ENCODE measurements around the gene ZNF264.

ZNF264 gene

DNA sequence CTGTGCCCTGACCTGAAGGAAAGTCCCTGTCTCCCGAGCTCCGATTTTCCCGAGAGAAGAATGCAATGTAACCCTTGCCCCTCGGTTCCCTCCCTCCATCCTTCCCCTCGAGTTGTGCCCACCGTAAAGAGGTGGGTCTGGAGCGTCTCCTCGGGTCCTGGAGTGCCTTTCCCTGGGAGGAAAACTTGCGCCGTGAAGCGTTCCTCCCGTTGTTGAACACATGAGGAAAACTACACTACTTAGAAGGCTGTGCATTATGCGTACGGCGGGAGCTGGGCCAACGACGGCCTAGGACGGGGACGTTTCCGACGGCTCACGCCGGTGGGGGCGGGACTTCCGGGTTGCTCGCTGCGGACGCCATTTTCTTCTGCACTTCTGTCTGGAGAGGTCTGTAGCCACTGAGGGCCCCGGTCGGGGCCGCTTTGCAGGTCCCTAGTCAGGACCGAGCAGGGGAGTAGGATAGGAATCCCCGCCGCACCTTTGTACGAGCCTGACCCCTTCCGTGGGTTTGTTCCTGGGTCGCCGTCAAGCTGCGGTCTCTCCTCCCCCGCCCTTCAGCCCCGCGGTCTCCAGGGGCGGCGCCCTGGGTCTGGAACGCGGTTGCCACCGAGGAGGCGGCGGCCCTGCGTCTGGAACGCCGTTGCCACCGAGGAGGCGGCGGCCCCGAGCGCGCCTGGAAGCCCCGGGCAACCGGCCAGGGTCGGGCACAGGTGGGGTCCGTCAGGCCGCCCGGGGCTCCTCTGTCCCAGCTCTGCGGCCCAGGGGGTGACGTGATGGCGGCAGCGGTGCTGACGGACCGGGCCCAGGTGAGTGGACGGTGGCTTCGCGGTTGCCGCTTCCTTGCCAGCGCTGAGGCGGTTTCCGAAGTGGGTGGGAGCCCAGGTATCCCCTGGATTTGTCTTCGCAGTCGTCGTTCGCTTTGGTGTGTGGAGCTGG lies at the start of gene ZNF264:
ZNF264 (plus strand) TSS at position 360 of the 936 bp plus-strand sequence; CDS start at position 774, 414 bp downstream.
- Histone ChIP-seq H3K36me3 (peaks cover 33 to 51% (median 39%) of the 10 kb centered on the region in 11 experiments), H3K4me2 (peak within 1 kb of the TSS; percentile 86 to 98 (median 94)), H3K4me1 (peaks cover 19 to 30% (median 25%) of the 10 kb centered on the region in 10 experiments), H4K20me1 (peaks cover 0 to 29% (median 0%) of the 10 kb centered on the region in 11 experiments; a peak in 7 of 22 replicates), H3K4me3 (peak within 1 kb of the TSS; percentile 88 to 99 (median 96)), H3K27ac (peak within 1 kb of the TSS; percentile 74 to 92 (median 83)), H3K27me3 (no peaks in the 10 kb centered on the region), H3K9ac (peak within 1 kb of the TSS; percentile 80 to 93 (median 90)), H3K9me3 (replicated peaks in 1 of 11) (peaks cover 45 to 85% (median 63%) of the 10 kb centered on the region in 11 experiments)
- TF ChIP-seq Cebpa-rat (IDR thresholded peaks at IDR 0.05): no peak

DNA sequence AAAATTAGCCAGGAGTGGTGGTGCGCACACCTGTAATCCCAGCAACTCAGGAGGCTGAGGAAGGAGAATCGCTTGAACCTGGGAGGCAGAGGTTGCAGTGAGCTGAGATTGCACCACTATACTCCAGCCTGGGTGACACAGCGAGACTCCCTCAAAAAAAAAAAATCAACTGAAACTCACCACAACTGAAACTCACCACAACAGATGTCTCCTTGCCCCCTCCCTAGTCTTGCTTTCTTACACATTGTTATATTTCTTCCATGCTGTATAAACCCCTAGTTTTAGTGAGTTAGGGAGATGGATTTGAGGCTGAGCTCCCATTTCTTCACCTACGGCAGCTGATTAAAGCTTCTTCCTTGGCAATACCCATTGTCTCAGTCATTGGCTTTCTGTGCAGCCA lies 49.6 kb upstream of the ZNF264 start:
- H3K4me2 ChIP-seq: peak overlapping the region in 8 of 11 experiments; percentile 41 to 59 (median 48); a peak in 17 of 22 replicates

DNA sequence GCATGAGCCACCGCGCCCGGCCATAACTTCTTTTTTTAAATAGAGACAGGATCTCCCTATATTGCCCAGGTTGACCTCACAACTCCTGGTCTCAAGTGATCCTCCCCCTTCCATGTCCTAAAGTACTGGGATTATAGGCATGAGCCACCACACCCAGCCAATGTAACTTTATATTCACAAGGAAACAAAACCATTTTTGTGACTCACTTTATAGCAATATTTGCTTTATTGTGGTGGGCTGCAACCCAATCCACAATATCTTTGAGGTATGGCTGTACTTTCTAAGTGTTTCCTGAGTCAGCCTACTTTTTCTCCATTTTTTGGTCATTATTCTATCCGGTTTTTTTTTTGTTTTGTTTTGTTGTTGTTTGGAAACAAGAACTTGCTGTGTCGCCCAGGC lies 38.4 kb upstream of the ZNF264 start:
- Histone ChIP-seq H3K27ac (no peak overlapping the region), H3K4me3 (no peak overlapping the region)
- TF ChIP-seq Cebpa-rat (IDR thresholded peaks at IDR 0.05): no peak

More for the DNA sequence above, 49.6 kb upstream of the ZNF264 start:
- Histone ChIP-seq H3K27ac (peak overlapping the region in 6 of 11 experiments; percentile 27 to 62 (median 59); a peak in 11 of 22 replicates), H3K9me3 (replicated peaks in 1 of 11) (peaks cover 4 to 58% (median 19%) of the 10 kb centered on the region in 11 experiments; a peak in 19 of 22 replicates), H4K20me1 (no peaks in the 10 kb centered on the region), H3K4me3 (no peak overlapping the region), H3K27me3 (no peaks in the 10 kb centered on the region), H3K9ac (peak overlapping the region in 1 of 11 experiments; percentile 50; a peak in 2 of 22 replicates), H3K36me3 (no peaks in the 10 kb centered on the region), H3K4me1 (peaks cover 0 to 23% (median 15%) of the 10 kb centered on the region in 10 experiments; a peak in 14 of 20 replicates)
- 0 out of 22 replicates have a peak, but pooled peaks of 1 of the 11 experiments have one; percentile 27 for TF ChIP-seq Cebpa-rat (IDR thresholded peaks at IDR 0.05)

DNA sequence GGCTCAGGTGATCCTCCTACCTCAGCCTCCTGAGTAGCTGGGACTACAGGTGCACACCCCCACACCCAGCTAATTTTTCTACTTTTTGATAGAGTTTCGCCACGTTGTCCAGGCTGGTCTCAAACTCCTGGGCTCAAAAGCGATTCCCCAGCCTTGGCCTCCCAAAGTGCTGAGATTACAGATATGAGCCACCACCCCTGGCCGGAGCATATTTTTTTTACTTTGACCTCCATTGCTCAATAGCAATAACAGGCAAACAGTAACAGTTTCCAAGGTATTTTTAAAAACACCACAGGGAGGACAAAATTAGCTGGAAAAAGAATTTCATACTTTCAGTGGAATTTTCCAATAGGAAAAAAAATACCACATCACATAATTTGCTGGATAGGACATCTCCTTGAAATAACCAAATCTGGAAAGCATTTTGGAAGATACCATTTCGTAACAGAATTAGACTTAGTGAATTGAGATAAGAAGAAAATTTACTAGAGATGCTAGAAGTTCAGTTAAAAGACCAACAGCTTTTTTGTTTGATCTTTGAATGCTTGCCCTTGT lies 29.2 kb upstream of the ZNF264 start:
- TF ChIP-seq Cebpa-rat (IDR thresholded peaks at IDR 0.05): no peak
- no peak overlapping the region for H3K27ac ChIP-seq
- no peak overlapping the region for H3K4me2 ChIP-seq
- H3K9me3 ChIP-seq (replicated peaks in 1 of 11): peaks cover 0 to 33% (median 11%) of the 10 kb centered on the region in 11 experiments; a peak in 11 of 22 replicates
- no peak overlapping the region for H3K9ac ChIP-seq
- no peaks in the 10 kb centered on the region for H4K20me1 ChIP-seq
- no peaks in the 10 kb centered on the region for H3K4me1 ChIP-seq
- H3K36me3 ChIP-seq: no peaks in the 10 kb centered on the region
- no peaks in the 10 kb centered on the region for H3K27me3 ChIP-seq
- H3K4me3 ChIP-seq: no peak overlapping the region

More for the DNA sequence above, 38.4 kb upstream of the ZNF264 start:
- H3K36me3 ChIP-seq: no peaks in the 10 kb centered on the region
- no peaks in the 10 kb centered on the region for H3K4me1 ChIP-seq
- no peaks in the 10 kb centered on the region for H3K27me3 ChIP-seq
- H3K9me3 ChIP-seq (replicated peaks in 1 of 11): peaks cover 0 to 12% (median 6%) of the 10 kb centered on the region in 11 experiments; a peak in 5 of 22 replicates
- H3K9ac ChIP-seq: no peak overlapping the region
- no peak overlapping the region for H3K4me2 ChIP-seq
- H4K20me1 ChIP-seq: no peaks in the 10 kb centered on the region

DNA sequence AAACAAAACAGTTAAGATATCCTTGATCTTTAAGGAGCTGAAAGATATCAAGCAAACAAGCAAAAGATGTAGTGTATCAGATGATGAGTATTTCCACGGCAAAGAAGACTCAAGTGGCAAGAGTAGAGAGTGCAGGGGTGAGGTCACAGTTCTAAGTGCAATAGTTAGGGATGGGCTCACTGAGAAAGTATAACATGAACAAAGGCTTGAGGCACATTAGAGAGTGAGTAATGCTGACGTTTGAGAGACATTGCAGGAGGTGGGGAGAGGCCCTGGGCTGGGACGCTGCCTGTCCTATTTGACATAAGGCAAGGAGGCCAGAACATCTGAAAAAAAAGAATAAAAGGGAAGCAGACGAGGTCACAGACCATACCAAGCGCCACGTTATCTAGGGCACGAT lies 25.5 kb upstream of the ZNF264 start:
- H3K4me1 ChIP-seq: 0 out of 20 replicates have a peak, but pooled peaks cover 0 to 4% (median 0%) of the 10 kb centered on the region in 10 experiments
- no peak for TF ChIP-seq Cebpa-rat (IDR thresholded peaks at IDR 0.05)
- peaks cover 0 to 20% (median 11%) of the 10 kb centered on the region in 11 experiments; a peak in 10 of 22 replicates for H3K9me3 ChIP-seq (replicated peaks in 1 of 11)
- H3K27me3 ChIP-seq: no peaks in the 10 kb centered on the region
- no peak overlapping the region for H3K9ac ChIP-seq
- H3K4me3 ChIP-seq: no peak overlapping the region
- H4K20me1 ChIP-seq: no peaks in the 10 kb centered on the region
- H3K4me2 ChIP-seq: no peak overlapping the region
- no peak overlapping the region for H3K27ac ChIP-seq
- H3K36me3 ChIP-seq: no peaks in the 10 kb centered on the region

DNA sequence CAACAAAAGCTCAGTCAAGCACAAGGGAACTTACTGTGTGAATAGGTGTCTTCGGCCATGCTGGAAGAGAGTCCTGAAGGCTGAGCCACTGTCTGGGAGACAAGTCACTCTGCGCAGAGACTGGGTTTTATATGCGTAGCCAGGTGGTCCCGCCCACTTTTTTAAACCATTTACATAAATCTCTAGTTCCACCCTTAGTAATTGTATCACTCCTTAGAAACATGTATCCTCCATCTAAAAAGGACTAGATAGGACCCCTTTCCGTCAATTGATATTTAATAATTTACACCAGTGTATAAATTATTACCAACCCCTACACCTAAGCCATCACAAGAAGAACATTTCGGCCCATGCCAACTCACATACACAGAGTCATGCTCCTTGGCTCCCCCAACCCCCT lies 23.9 kb upstream of the ZNF264 start, which contains the start of gene DUXA:
DUXA (minus strand) TSS at position 101 of the 400 bp plus-strand sequence; CDS start at position 59, 42 bp downstream.
- no peak for TF ChIP-seq Cebpa-rat (IDR thresholded peaks at IDR 0.05)
- H3K27ac ChIP-seq: no peak within 1 kb of the TSS
- H4K20me1 ChIP-seq: no peaks in the 10 kb centered on the region
- H3K9ac ChIP-seq: no peak within 1 kb of the TSS
- H3K4me2 ChIP-seq: no peak within 1 kb of the TSS
- no peak within 1 kb of the TSS for H3K4me3 ChIP-seq
- no peaks in the 10 kb centered on the region for H3K27me3 ChIP-seq
- peaks cover 0 to 17% (median 9%) of the 10 kb centered on the region in 11 experiments; a peak in 10 of 22 replicates for H3K9me3 ChIP-seq (replicated peaks in 1 of 11)
- H3K36me3 ChIP-seq: no peaks in the 10 kb centered on the region
- peaks cover 0 to 7% (median 4%) of the 10 kb centered on the region in 10 experiments; a peak in 6 of 20 replicates for H3K4me1 ChIP-seq

DNA sequence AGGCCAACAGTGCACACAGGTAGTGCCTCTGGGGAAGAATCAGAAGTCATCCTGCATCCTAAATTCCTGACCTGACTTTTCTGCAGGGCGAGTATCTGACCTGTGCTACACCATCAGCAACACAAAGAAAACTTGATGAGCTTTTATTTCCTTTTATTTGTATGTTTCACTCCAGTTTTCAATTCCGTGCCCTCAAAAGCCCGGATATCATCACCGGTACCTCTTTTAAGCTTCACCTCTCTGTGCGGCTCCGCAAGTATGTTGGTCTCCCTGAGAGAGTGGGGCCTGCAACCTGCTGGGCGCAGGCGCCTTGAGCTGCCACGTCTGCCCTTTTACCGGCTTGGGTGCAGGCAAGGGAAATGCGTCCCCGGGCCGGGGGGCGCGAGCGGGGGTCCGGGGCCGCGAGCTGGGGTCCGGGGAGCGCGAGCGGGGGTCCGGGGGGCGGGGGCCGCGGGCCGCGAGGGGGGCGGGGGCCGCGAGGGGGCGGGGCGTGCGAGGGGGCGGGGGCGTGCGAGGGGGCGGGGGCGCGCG lies 19.7 kb upstream of the ZNF264 start:
- peaks cover 9 to 16% (median 12%) of the 10 kb centered on the region in 10 experiments; a peak in 19 of 20 replicates for H3K4me1 ChIP-seq
- H3K9ac ChIP-seq: peak overlapping the region in 9 of 11 experiments; percentile 11 to 67 (median 42); a peak in 7 of 22 replicates
- H3K4me3 ChIP-seq: peak overlapping the region; percentile 46 to 67 (median 53)
- H3K27ac ChIP-seq: peak overlapping the region in 1 of 11 experiments; percentile 24; a peak in 1 of 22 replicates
- H4K20me1 ChIP-seq: no peaks in the 10 kb centered on the region
- no peaks in the 10 kb centered on the region for H3K27me3 ChIP-seq
- TF ChIP-seq Cebpa-rat (IDR thresholded peaks at IDR 0.05): no peak
- peak overlapping the region; percentile 41 to 82 (median 65); a peak in 21 of 22 replicates for H3K4me2 ChIP-seq
- peaks cover 5 to 23% (median 12%) of the 10 kb centered on the region in 11 experiments; a peak in 15 of 22 replicates for H3K36me3 ChIP-seq
- H3K9me3 ChIP-seq (replicated peaks in 1 of 11): peaks cover 27 to 35% (median 31%) of the 10 kb centered on the region in 11 experiments

DNA sequence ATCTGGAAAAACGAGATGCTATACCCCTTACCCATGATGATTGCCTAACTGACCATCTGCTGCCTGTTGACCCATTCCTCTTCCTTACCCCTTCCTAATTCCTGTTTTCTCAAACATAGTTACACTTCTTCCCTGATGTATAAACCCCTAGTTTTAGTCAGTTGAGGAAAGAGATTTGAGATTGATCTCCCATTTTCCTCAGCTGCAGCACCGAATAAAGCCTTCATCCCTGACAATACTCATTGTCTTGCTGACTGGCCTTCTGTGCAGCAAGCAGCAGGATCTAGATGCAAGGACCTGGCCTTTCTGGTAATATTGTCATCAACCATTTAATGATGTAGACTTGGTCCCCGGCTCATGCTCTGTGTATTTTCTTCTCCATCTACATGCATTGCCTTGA lies 999 bp upstream of the ZNF264 start:
- Histone ChIP-seq H3K4me2 (peak overlapping the region in 9 of 11 experiments; percentile 32 to 98 (median 88); a peak in 18 of 22 replicates), H3K9me3 (replicated peaks in 1 of 11) (peaks cover 56 to 84% (median 71%) of the 10 kb centered on the region in 11 experiments), H3K9ac (no peak overlapping the region), H3K27ac (peak overlapping the region in 4 of 11 experiments; percentile 74 to 89 (median 81); a peak in 5 of 22 replicates), H3K4me1 (peaks cover 21 to 35% (median 30%) of the 10 kb centered on the region in 10 experiments), H3K4me3 (peak overlapping the region in 6 of 10 experiments; percentile 16 to 99 (median 92); a peak in 6 of 20 replicates), H3K27me3 (no peaks in the 10 kb centered on the region), H4K20me1 (peaks cover 0 to 29% (median 0%) of the 10 kb centered on the region in 11 experiments; a peak in 6 of 22 replicates), H3K36me3 (peaks cover 21 to 41% (median 28%) of the 10 kb centered on the region in 11 experiments)
- TF ChIP-seq Cebpa-rat (IDR thresholded peaks at IDR 0.05): no peak
